GM13977 (cell line): ENCODE data around the gene COL6A1.

Source experiments
- DNase-seq: peaks from one replicate; pipeline ENCODE4 v3.0.0; 2012; ENCODE audit warnings: low spot score
- CTCF ChIP-seq: IDR thresholded peaks from 2 replicates; pipeline ENCODE4 v1.5.1; 2012; ENCODE audit warnings: mild to moderate bottlenecking, control low read depth; ENCODE audit not compliant: insufficient read depth; ENCODE audit errors: extremely low read depth, missing control alignments
- in situ Hi-C: fragments of 300-500 bp; cut with MboI; formaldehyde crosslinking; loops from one replicate; pipeline ENCODE4 v1.12.0; 2022; ENCODE audit warnings: low sequenced_read_pairs, low pct_unique_long_range_greater_than_20kb, mixed read lengths, inconsistent platforms; ENCODE audit not compliant: unreplicated experiment

Gene COL6A1

DNA sequence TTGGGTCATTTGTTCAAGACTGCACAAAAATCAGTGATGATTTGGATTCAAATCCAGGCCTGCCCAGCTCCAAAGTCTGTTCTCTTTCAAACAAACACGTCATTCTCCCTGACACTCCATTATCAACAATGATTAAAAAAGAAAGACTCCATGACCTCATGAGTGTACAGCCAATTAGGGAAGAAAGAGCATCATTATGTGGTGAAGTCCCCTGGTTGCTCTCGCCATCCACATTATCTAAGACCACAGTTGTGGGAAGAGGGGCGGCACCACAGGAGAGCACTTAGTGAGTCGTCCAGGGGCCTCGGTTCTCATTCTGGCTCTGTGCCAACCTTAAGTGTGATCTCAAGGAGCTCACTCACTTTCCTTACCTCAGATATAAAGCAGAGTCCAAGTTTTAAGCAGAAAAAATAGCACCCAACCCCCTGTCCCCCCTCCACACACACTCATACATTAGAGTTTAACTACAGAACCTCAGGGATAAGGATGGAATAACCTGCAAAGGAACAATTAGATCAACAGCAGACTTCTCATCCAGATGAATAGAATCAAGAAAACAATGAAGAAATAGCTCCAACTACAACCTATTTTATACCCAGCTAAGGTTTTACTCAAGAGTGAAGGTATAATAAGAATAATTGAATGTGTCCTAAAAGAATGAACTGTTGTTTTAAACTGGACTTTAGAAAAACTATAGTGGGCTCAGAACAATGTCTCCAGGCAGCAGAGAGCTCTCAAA, 47.8 kb downstream of the COL6A1 start:
- in situ Hi-C loops = no loop called here
- no peak for TF ChIP-seq CTCF
- no peak for DNase-seq

GRCh38 chr21:46031484-46031883, 49.9 kb downstream of the COL6A1 start:
- no peak for DNase-seq
- in situ Hi-C loops = no loop called here
- no peak for TF ChIP-seq CTCF

DNA sequence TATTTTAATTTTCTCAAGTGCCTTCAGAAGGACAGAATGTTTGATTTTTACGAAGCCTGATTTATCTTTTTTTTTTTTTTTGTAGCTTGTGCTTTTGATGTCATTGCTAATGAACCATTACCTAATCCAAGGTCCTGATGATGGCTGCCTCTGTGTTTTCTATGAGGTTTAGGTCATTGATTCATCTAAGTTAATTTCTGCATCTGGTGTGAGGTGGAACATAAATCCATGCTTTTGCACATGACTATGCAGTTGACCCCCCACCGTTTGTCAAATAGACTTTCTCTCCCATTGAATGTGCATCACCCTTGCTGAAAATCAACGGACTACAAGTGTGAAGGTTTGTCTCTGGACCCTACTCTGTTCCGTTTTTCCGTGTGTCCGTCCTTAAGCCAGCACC, 50.5 kb downstream of the COL6A1 start:
- DNase-seq = no peak
- in situ Hi-C loops = no loop called here
- TF ChIP-seq CTCF = no peak

DNA sequence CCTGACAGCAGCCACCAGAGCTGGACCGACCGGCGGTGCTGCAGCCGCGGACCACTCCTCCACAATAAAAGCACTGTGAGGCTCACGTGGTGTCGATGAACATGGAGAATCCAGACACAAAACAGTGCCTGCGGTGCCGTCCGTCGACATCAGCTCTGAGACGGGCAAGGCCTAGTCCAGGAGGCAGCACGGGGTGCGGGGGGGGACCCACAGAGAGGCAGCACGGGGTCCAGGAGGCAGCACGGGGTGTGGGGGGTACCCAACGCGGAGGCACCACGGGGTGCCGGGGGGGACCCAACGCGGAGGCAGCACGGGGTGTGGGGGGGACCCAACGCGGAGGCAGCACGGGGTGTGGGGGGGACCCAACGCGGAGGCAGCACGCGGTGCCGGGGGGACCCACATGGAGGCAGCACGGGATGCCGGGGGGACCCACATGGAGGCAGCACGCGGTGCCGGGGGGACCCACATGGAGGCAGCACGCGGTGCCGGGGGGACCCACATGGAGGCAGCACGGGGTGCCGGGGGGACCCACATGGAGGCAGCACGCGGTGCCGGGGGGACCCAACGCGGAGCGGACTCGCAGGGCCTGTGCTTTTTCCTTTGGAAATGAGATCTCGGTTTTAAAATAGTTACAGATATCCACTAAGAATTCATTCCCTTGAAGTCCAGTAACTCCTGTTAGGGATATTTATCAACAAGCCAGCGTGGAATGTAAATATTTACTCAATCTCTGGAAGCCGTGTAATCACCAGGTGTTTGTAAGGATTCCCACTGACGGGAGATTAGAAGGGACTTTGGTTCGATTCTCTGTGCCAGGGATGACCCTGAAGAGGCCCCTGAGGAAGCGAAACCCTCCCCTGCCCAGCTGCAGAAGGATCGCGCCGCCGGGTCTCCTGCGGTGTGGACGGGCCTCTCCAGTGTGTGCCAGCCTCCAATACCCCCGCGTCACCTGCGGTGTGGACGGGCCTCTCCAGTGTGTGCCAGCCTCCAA, 52.1 kb downstream of the COL6A1 start:
- no peak for DNase-seq
- TF ChIP-seq CTCF = no peak
- in situ Hi-C loops = no loop called here

- no peak for DNase-seq
- in situ Hi-C loops = no loop called here
- no peak for TF ChIP-seq CTCF
Observed at GRCh38 chr21:46035809-46036695, 54.5 kb downstream of the COL6A1 start.
